H9 (cell line): ENCODE measurements around the gene ZSCAN31. TPM values are rescaled to one million over a fixed set of nuclear protein-coding genes. Genes with fewer than 3 reads are reported as not detected.

ENCODE experiments used
- DNase-seq: peaks from one replicate; pipeline ENCODE4 v3.0.0-alpha.2; 2017
- H2AFZ ChIP-seq: one replicate; pipeline ENCODE4 v1.6.1; 2013; ENCODE audit warnings: mild to moderate bottlenecking, low read length, control low read depth, moderate library complexity
- H2AK5ac ChIP-seq: 2 replicates; pipeline ENCODE4 v1.6.1; 2013; ENCODE audit warnings: low read length, control low read depth, mixed read lengths; ENCODE audit not compliant: insufficient read length
- H2BK120ac ChIP-seq: one replicate; pipeline ENCODE4 v1.6.1; 2013; ENCODE audit warnings: low read depth, mild to moderate bottlenecking, low read length, control low read depth, inconsistent platforms; ENCODE audit not compliant: poor library complexity, severe bottlenecking
- H2BK12ac ChIP-seq: 2 replicates; pipeline ENCODE4 v1.6.1; 2013; ENCODE audit warnings: low read length, control low read depth, mixed read lengths, low read depth; ENCODE audit not compliant: insufficient read length
- H2BK15ac ChIP-seq: 2 replicates; pipeline ENCODE4 v1.6.1; 2013; ENCODE audit warnings: low read depth, low read length, control low read depth
- H2BK20ac ChIP-seq: one replicate; pipeline ENCODE4 v1.6.1; 2013; ENCODE audit warnings: low read depth, mild to moderate bottlenecking, low read length, control low read depth, inconsistent platforms; ENCODE audit not compliant: poor library complexity, severe bottlenecking
- H2BK5ac ChIP-seq: 2 replicates; pipeline ENCODE4 v1.6.1; 2013; ENCODE audit warnings: low read length, control low read depth, mixed read lengths; ENCODE audit not compliant: insufficient read length
- H3K14ac ChIP-seq: 2 replicates; pipeline ENCODE4 v1.6.1; 2013; ENCODE audit warnings: low read length, control low read depth; ENCODE audit not compliant: insufficient read depth
- H3K18ac ChIP-seq: 2 replicates; pipeline ENCODE4 v1.6.1; 2013; ENCODE audit warnings: low read depth, mild to moderate bottlenecking, mixed read lengths, low read length, control low read depth; ENCODE audit not compliant: insufficient read length
- H3K23ac ChIP-seq: 2 replicates; pipeline ENCODE4 v1.6.1; 2013; ENCODE audit warnings: low read length, control low read depth, mixed read lengths, low read depth; ENCODE audit not compliant: insufficient read length
- H3K23me2 ChIP-seq: 2 replicates; pipeline ENCODE4 v1.6.1; 2013; ENCODE audit warnings: low read depth, mild to moderate bottlenecking, mixed read lengths, low read length, control low read depth; ENCODE audit not compliant: insufficient read length, poor library complexity, severe bottlenecking
- H3K27ac ChIP-seq: 2 replicates; pipeline ENCODE4 v1.5.1; 2013; ENCODE audit warnings: low read length, control low read depth, mixed read lengths, low read depth; ENCODE audit not compliant: insufficient read length
- H3K27me3 ChIP-seq: 2 replicates; pipeline ENCODE4 v1.6.1; 2013; ENCODE audit warnings: low read length, control low read depth, inconsistent platforms; ENCODE audit not compliant: insufficient read depth
- H3K4ac ChIP-seq: 2 replicates; pipeline ENCODE4 v1.6.1; 2013; ENCODE audit warnings: low read depth, mild to moderate bottlenecking, control low read depth, inconsistent platforms, low read length, moderate library complexity
- H3K4me1 ChIP-seq: 2 replicates; pipeline ENCODE4 v1.6.1; 2013; ENCODE audit warnings: low read length, control low read depth, inconsistent platforms; ENCODE audit not compliant: insufficient read depth
- H3K4me2 ChIP-seq: 2 replicates; pipeline ENCODE4 v1.6.1; 2013; ENCODE audit warnings: low read length, control low read depth, mixed read lengths; ENCODE audit not compliant: insufficient read length, insufficient read depth
- H3K56ac ChIP-seq: 2 replicates; pipeline ENCODE4 v1.6.1; 2013; ENCODE audit warnings: low read depth, mild to moderate bottlenecking, mixed read lengths, low read length, control low read depth; ENCODE audit not compliant: insufficient read length
- H3K79me1 ChIP-seq: 2 replicates; pipeline ENCODE4 v1.6.1; 2013; ENCODE audit warnings: low read depth, mild to moderate bottlenecking, moderate library complexity, low read length, control low read depth, inconsistent platforms; ENCODE audit not compliant: insufficient read depth, poor library complexity, severe bottlenecking
- H3K79me2 ChIP-seq: 2 replicates; pipeline ENCODE4 v1.6.1; 2013; ENCODE audit warnings: low read length, control low read depth, inconsistent platforms; ENCODE audit not compliant: insufficient read depth
- H3K9ac ChIP-seq: 2 replicates; pipeline ENCODE4 v1.6.1; 2013; ENCODE audit warnings: low read length, control low read depth, mixed read lengths; ENCODE audit not compliant: insufficient read length; ENCODE audit errors: extremely low read depth
- H3K9me3 ChIP-seq: one replicate; pipeline ENCODE4 v1.6.1; 2013; ENCODE audit warnings: low read depth, low read length, inconsistent platforms; ENCODE audit not compliant: control insufficient read depth
- H3T11ph ChIP-seq: one replicate; pipeline ENCODE4 v1.6.1; 2013; ENCODE audit warnings: mild to moderate bottlenecking, low read length, control low read depth, inconsistent platforms
- H4K20me1 ChIP-seq: one replicate; pipeline ENCODE4 v1.6.1; 2013; ENCODE audit not compliant: control insufficient read depth, insufficient read length, insufficient read depth
- H4K5ac ChIP-seq: 2 replicates; pipeline ENCODE4 v1.6.1; 2013; ENCODE audit warnings: low read depth, mild to moderate bottlenecking, mixed read lengths, low read length, control low read depth; ENCODE audit not compliant: insufficient read length
- H4K8ac ChIP-seq: replicated peaks from 2 replicates; pipeline ENCODE4 v1.6.1; 2013; ENCODE audit warnings: low read length, control low read depth, mixed read lengths, low read depth; ENCODE audit not compliant: insufficient read length
- H4K91ac ChIP-seq: 2 replicates; pipeline ENCODE4 v1.6.1; 2013; ENCODE audit warnings: low read depth, mild to moderate bottlenecking, moderate library complexity, mixed read lengths, low read length, control low read depth; ENCODE audit not compliant: insufficient read length
- H3K27ac Mint-ChIP-seq, 3 experiments: 2 replicates in 2 of 3; 3 replicates in 1 of 3; pipeline ENCODE4 v1.8.0; 2020 to 2021; ENCODE audit warnings: mixed read lengths in 3 of 3, mild to moderate bottlenecking in 1 of 3, moderate library complexity in 1 of 3
- H3K27me3 Mint-ChIP-seq: 2 replicates; pipeline ENCODE4 v1.8.0; 2021; ENCODE audit warnings: low read depth, mild to moderate bottlenecking, moderate library complexity, mixed read lengths
- H3K36me3 Mint-ChIP-seq, 3 experiments: 2 replicates in 2 of 3; 3 replicates in 1 of 3; pipeline ENCODE4 v1.8.0; 2020 to 2021; ENCODE audit warnings: low read depth in 3 of 3, mixed read lengths in 3 of 3; ENCODE audit not compliant: insufficient read depth in 1 of 3
- H3K4me1 Mint-ChIP-seq, 2 experiments: 2 replicates each; pipeline ENCODE4 v1.8.0; 2020; ENCODE audit warnings: mixed read lengths in 2 of 2
- H3K4me3 Mint-ChIP-seq, 2 experiments: 2 replicates in 1 of 2; 3 replicates in 1 of 2; pipeline ENCODE4 v1.8.0; 2020 to 2021; ENCODE audit warnings: mild to moderate bottlenecking in 2 of 2, mixed read lengths in 2 of 2, moderate library complexity in 1 of 2
- H3K9me3 Mint-ChIP-seq, 2 experiments: 2 replicates in 1 of 2; 3 replicates in 1 of 2; pipeline ENCODE4 v1.8.0; 2020; ENCODE audit warnings: mild to moderate bottlenecking in 2 of 2, mixed read lengths in 2 of 2, moderate library complexity in 1 of 2
- WGBS: extraction: QIAGEN DNeasy Blood & Tissue Kit; methylation state at CpG from one replicate; pipeline ENCODE4 v1.1.7; 2013; ENCODE audit warnings: missing lambda C conversion rate, low lambda C conversion rate, mixed read lengths; ENCODE audit not compliant: insufficient read length; ENCODE audit errors: extremely low coverage; 5-methylcytosine and 5-hydroxymethylcytosine counted together
- total RNA-seq: library from RNA; stranded (reverse); gene quantifications from 2 replicates; pipeline ENCODE4 v1.2.1, GENCODE V29; 2021
- TF ChIP-seq, protein P1 (sequence below): fragments of 200-600 bp; sonication (generic); conservative IDR thresholded peaks from 3 replicates; pipeline ENCODE4 v1.8.0; 2021; ENCODE audit warnings: antibody characterized with exemption, mild to moderate bottlenecking

The ZSCAN31 gene
- total RNA-seq, 1 experiment from 2014 or later, result 7.1 TPM

DNA sequence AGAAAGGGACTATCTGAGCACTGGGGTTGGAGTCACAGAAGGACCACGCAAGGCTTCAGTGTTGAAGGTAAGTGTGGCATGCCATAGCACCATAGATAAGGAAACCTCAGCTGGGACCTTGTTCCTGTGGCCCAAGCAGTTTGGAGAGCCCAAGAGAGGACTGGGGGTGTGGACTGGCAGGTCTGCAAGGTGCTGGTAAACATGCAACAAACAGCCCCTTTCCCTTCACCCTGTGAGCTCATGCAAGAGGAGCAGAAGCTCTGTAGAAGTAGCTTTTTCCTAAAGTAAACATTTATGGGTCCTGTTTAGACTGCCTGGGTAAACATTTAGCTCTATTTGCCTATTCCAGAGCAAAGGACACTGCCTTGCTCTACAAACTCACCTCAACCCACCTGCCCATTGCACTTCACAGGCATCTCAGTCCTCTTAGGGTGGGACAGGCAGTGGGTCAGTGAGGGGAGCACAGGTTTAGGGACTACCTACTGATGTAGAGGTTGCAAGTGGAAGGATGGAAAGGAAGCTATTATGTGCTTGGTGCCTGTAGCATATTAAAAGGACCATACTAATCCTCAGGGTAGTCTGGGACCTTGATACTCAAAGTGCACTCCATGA is 12.0 kb downstream of the ZSCAN31 start:
- Histone ChIP-seq H3K4ac (no peak overlapping the region), H3K23me2 (no peaks in the 10 kb centered on the region), H2AK5ac (no peak overlapping the region), H3K4me2 (no peak overlapping the region), H3K9ac (no peak overlapping the region), H4K20me1 (no peaks in the 10 kb centered on the region), H2BK120ac (no peak overlapping the region), H4K91ac (no peak overlapping the region), H3K18ac (no peak overlapping the region), H3K4me1 (no peaks in the 10 kb centered on the region), H3K79me1 (no peaks in the 10 kb centered on the region), H3K23ac (no peak overlapping the region), H3K79me2 (no peaks in the 10 kb centered on the region), H2BK5ac (no peak overlapping the region), H3K14ac (no peak overlapping the region), H3K27me3 (no peaks in the 10 kb centered on the region), H3K27ac (no peak overlapping the region), H4K8ac (no peak overlapping the region), H3K56ac (no peak overlapping the region), H2AFZ (no peak overlapping the region), H4K5ac (no peak overlapping the region), H2BK12ac (no peak overlapping the region), H3K9me3 (peaks cover 24% of the 10 kb centered on the region), H3T11ph (no peak overlapping the region), H2BK15ac (no peak overlapping the region), H2BK20ac (no peak overlapping the region)
- Mint-ChIP-seq H3K9me3 (peaks cover 32 to 40% of the 10 kb centered on the region in 2 experiments), H3K27ac (no peak overlapping the region), H3K4me3 (no peak overlapping the region), H3K27me3 (no peaks in the 10 kb centered on the region), H3K4me1 (no peaks in the 10 kb centered on the region), H3K36me3 (peaks cover 33 to 40% (median 39%) of the 10 kb centered on the region in 3 experiments)
- no CpG with 5 or more reads among the region's 1 CpG for WGBS
- TF ChIP-seq, protein P1, sequence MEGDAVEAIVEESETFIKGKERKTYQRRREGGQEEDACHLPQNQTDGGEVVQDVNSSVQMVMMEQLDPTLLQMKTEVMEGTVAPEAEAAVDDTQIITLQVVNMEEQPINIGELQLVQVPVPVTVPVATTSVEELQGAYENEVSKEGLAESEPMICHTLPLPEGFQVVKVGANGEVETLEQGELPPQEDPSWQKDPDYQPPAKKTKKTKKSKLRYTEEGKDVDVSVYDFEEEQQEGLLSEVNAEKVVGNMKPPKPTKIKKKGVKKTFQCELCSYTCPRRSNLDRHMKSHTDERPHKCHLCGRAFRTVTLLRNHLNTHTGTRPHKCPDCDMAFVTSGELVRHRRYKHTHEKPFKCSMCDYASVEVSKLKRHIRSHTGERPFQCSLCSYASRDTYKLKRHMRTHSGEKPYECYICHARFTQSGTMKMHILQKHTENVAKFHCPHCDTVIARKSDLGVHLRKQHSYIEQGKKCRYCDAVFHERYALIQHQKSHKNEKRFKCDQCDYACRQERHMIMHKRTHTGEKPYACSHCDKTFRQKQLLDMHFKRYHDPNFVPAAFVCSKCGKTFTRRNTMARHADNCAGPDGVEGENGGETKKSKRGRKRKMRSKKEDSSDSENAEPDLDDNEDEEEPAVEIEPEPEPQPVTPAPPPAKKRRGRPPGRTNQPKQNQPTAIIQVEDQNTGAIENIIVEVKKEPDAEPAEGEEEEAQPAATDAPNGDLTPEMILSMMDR, result no peak
- DNase-seq, result no peak
